ENCODE measurements around the gene AKR1E2. TPM values are rescaled to one million over a fixed set of nuclear protein-coding genes. Genes with fewer than 3 reads are reported as not detected.

Gene AKR1E2
- total and polyA plus RNA-seq, 10 of the 15 experiments (the other 5 are each of a cell fraction or from before 2014, with no cell fraction given), result not detected

DNA sequence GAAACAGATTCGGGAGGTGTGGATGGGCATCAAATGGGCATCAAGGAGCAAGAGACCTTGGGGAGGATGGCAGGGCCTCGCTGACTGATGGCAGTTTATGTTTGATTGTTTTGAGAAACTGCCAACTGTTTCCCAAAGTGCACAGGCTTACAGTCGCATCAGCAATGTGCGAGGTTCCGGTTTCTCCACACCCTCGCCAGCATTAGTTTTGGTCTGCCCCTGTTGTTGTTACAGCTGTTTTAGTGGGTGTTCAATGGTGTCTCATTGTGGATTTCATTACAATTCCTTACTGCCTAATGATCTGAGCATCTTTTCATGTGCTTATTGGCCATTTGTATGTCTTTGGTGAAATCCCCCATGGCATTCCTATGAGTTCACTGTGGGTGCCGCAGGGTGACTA, 24.4 kb downstream of the AKR1E2 start:
- H4K20me1 ChIP-seq (ENCODE audit: control insufficient read depth, insufficient read depth), result no peaks in the 10 kb centered on the region
- ChIA-PET RAD21 (ENCODE audit: unreplicated experiment) (interaction anchor here (0.9 to 3.8 kb wide), 8 partner anchors 10 to 584 kb away, joined by 3 to 18 read pairs (median 4); no protein-coding TSS in a partner anchor), POLR2A (no interaction called here), SMC1A (ENCODE audit: uncharacterized antibody, unreplicated experiment) (interaction anchor here (0.6 to 3.3 kb wide), 12 partner anchors 15 to 942 kb away, joined by 3 to 28 read pairs (median 4); no protein-coding TSS in a partner anchor), CTCF (interaction anchor here (0.7 to 5.6 kb wide), 25 partner anchors 10 to 773 kb away, joined by 3 to 56 read pairs (median 6); no protein-coding TSS in a partner anchor)
- no TSS peak for BruUV-seq (replicated peaks)
- intact Hi-C loops (cut with micrococcal nuclease; ENCODE audit: unreplicated experiment) (no loop called here), in situ Hi-C loops (cut with MboI) (no loop called here)
- TF ChIP-seq, protein P1, sequence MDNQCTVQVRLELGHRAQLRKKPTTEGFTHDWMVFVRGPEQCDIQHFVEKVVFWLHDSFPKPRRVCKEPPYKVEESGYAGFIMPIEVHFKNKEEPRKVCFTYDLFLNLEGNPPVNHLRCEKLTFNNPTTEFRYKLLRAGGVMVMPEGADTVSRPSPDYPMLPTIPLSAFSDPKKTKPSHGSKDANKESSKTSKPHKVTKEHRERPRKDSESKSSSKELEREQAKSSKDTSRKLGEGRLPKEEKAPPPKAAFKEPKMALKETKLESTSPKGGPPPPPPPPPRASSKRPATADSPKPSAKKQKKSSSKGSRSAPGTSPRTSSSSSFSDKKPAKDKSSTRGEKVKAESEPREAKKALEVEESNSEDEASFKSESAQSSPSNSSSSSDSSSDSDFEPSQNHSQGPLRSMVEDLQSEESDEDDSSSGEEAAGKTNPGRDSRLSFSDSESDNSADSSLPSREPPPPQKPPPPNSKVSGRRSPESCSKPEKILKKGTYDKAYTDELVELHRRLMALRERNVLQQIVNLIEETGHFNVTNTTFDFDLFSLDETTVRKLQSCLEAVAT (IDR thresholded peaks at IDR 0.05), result no peak
- no peak for TF ChIP-seq NR2C1 (IDR thresholded peaks at IDR 0.05)
- TF ChIP-seq ZNF274 (IDR thresholded peaks at IDR 0.05; ENCODE audit: insufficient read depth, insufficient read length), result no peak
- TF ChIP-seq SIN3A (IDR thresholded peaks at IDR 0.05; ENCODE audit: low read depth, low read length), result no peak
- no peak for TF ChIP-seq HDAC2 (IDR thresholded peaks at IDR 0.05)
- TF ChIP-seq RELA (IDR thresholded peaks at IDR 0.05; ENCODE audit: borderline replicate concordance, partially characterized antibody), result no peak
- TF ChIP-seq YBX1 (IDR thresholded peaks at IDR 0.05), result no peak
- TF ChIP-seq SP1 (IDR thresholded peaks at IDR 0.05; ENCODE audit: low read depth, low read length), result no peak
- DNase-seq (ENCODE audit: low read depth, low spot score) (no peak), FAIRE-seq (no peak), ATAC-seq (no peak)
- 78% methylated on average over 7 of the region's 7 CpGs for WGBS (ENCODE audit: insufficient coverage, insufficient replicate concordance, low lambda C conversion rate, missing lambda C conversion rate)
- no peak overlapping the region for H3K4me2 ChIP-seq (ENCODE audit: control insufficient read depth, insufficient read depth)
- H3K4me1 ChIP-seq (ENCODE audit: control insufficient read depth, insufficient read depth, low read length), result no peaks in the 10 kb centered on the region; the same call in 1 of the 2 replicates
- no peaks in the 10 kb centered on the region for H3K9me3 ChIP-seq (replicated peaks; ENCODE audit: control insufficient read depth, insufficient read depth, low read length)
- H3K36me3 ChIP-seq (ENCODE audit: control insufficient read depth in 2 of 2, insufficient read depth in 2 of 2, low read length in 1 of 2), result no peaks in the 10 kb centered on the region
- H3K79me2 ChIP-seq (ENCODE audit: control insufficient read depth, insufficient read depth, low read length), result no peaks in the 10 kb centered on the region
- H3K9ac ChIP-seq (ENCODE audit: control insufficient read depth, insufficient read depth, low read length), result no peak overlapping the region
- no peak overlapping the region for H3K27ac ChIP-seq (ENCODE audit: control insufficient read depth, insufficient read depth)
- H3K4me3 ChIP-seq, result no peak overlapping the region
- H3K27me3 ChIP-seq (replicated peaks in 1 of 2; ENCODE audit: control insufficient read depth in 2 of 2, insufficient read depth in 2 of 2, low read length in 1 of 2), result no peaks in the 10 kb centered on the region
- H2AFZ ChIP-seq (ENCODE audit: control insufficient read depth, low read depth, low read length), result no peak overlapping the region

All from GM12878 (cell line).